Measurements from ENCODE around the gene RAB10.

RAB10 gene

GRCh38 chr2:26184555-26185303 lies 150.8 kb downstream of the RAB10 start:
- DNase-seq, result no peak

- no peak for DNase-seq
Observed at GRCh38 chr2:26185304-26185928, 151.5 kb downstream of the RAB10 start.

- no peak for DNase-seq
Observed at GRCh38 chr2:26185954-26186770, 152.3 kb downstream of the RAB10 start.
